GM12801 (cell line): ENCODE measurements around the gene GATA6.

ENCODE experiments used
- CTCF ChIP-seq: IDR thresholded peaks from one replicate; pipeline ENCODE4 v1.5.1; 2011; ENCODE audit warnings: control low read depth; ENCODE audit not compliant: insufficient read length; ENCODE audit errors: extremely low read depth

The GATA6 gene

DNA sequence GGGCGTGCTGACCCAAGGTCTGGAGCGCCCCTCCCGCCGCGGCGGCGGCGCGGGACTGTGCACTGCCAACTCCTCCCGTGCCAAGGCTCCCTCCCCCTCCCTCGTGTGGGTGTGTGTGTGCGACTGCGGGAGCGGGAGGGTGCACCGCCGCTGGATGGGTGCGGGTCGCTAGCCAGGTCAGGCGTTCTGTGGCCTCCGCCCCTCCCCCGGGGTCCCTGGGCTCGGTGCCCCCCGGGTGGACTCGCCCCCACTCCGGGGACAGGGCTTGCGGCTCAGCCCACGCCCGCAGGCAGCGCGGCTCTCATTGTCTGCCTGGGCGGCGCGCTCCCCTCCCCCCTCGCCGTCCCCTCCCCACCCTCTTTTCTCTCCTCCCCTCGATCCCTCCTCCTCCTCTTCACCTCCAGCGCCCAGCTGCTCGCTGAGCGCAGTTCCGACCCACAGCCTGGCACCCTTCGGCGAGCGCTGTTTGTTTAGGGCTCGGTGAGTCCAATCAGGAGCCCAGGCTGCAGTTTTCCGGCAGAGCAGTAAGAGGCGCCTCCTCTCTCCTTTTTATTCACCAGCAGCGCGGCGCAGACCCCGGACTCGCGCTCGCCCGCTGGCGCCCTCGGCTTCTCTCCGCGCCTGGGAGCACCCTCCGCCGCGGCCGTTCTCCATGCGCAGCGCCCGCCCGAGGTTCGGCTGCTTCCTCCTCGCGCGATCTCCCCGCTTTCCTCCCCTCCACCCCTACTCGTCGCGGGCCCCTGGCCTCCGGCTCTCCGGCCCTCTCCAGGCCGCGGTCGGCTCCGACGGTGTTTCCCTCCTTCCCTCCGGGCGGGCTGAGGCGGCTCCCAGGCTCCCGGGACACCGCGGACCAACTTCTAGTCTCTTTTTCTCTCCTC is at the start of gene GATA6:
Gene GATA6, plus strand, starts transcription at position 579 of the 878 bp plus-strand sequence. CDS start 1,556 bp downstream, outside the sequence.
- TF ChIP-seq CTCF, result no peak

GRCh38 chr18:22124970-22125369 is 44.4 kb upstream of the GATA6 start:
- no peak for TF ChIP-seq CTCF

- TF ChIP-seq CTCF, result no peak
Measured at GRCh38 chr18:22128954-22129353, 40.4 kb upstream of the GATA6 start.

DNA sequence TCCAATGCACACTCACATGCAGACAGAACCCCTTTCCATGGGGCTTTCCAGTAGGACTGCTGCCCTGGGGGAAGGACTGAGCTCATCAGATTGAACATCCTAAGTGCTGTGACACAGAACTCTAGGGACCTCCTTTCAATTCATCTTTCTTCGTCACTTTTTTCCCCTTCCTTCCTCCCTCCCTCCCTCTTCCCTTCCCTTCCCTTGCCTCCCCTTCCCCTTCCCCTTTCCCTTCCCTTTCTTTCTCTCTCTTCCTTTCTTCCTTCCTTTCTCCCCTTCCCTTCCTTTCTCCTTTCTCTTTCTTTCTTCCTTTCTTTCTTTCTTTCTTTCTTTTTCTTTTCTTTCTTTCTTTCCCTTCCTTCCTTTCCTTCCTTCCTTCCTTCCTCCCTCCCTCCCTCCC is 39.6 kb upstream of the GATA6 start:
- TF ChIP-seq CTCF, result no peak

DNA sequence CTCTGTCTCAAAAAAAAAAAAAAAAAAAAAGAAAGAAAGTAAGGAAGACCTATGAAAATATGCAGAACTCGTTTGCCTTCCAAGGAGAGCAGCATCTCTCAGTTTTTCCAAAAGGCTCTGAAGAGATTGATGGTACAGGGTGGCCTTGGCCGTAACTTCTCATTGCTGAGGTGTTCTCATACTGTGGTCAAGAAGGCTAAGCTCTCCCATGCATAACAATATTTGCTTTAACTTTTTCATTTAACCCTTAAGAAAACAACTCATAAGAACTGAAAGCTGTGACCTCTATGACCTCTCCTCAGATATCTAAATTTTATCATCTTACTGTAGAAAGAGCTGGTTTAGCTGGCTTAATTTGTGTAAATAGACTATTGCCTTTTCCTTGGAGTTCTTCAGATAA is 37.1 kb upstream of the GATA6 start:
- TF ChIP-seq CTCF, result no peak

DNA sequence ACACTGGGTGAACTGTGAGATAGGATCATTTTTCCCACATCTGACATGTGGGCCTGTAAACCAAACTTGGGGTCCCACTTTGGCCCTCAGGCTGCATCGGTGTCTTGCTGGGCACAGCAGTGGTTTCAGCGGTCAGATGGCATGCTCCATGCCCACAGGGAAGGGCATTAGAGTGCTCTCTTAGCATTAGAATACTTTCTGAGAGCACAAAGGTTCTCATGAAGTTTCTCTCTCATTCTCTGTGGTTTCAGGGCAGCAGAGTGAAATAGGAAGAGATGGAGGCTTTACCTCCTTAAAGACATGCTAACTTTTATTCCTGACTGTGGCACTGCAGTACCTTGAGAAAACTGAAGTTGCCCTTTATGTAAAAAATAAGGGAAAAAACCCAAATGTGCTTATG is 36.6 kb upstream of the GATA6 start:
- no peak for TF ChIP-seq CTCF

GRCh38 chr18:22136395-22136794 is 33.0 kb upstream of the GATA6 start:
- TF ChIP-seq CTCF, result no peak

GRCh38 chr18:22141211-22141610 is 28.2 kb upstream of the GATA6 start:
- TF ChIP-seq CTCF, result no peak
